ENCODE measurements around the gene ECM1.

Gene ECM1

DNA sequence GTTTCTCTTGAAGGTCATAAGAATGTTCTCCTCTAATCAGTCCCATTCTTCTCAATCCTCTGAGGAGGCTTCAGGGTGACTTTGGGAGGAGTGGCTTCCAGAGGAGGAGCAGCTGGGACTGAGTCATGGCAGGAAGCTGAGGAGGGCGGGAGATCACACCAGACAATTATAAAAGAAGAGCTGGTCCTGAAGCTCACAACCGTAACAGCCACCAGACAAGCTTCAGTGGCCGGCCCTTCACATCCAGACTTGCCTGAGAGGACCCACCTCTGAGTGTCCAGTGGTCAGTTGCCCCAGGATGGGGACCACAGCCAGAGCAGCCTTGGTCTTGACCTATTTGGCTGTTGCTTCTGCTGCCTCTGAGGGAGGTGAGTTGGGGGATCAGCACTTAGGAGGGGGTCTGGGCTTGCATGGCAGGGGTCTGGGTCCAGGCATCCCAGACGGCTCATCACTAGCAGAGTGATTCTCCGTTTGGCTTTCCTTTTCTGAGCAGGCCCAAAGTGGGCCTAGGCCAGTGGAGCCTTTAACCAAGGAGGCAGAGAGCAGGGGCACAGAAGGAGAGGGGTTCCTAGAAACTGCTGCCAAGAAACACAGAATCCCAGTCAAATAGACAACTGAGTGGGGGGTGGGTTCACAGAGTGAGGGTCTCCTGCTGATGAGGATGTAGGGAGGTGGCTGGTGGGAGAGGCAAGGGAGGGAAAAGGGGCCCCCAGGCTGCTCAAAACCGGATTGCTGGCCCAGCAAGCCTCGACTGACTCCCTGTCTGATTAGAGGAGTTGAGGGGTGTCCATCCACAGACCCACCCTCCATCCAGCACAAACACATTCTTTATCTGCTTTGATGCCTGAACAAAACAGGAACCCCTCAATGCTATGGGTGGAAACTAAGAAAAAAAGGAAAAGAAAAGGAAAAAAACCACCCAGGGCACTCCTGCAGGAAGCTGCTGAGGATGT, at the start of gene ECM1:
Gene ECM1, plus strand, starts transcription at position 198 of the 953 bp plus-strand sequence. Its CDS starts 101 bp downstream, at position 299.
- DNase-seq (ENCODE audit: low read depth in 3 of 3): no peak

DNA sequence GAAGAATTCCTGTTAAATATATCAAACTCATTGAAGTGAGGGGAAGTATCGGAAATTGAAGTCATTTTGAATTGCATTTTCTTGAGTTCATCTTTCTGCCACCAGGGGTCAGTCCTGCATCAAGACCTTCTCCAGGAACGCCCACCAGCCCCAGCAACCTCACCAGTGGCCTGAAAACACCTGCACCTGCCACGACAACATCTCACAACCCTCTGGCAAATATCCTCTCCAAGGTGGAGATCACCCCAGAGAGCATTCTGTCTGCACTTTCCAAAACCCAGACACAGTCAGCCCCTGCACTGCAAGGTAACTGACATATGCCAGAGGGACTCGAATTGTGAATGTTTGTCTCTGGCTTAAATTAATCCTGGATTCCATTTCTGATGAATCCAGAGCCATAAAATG, 43.5 kb upstream of the ECM1 start:
- peak; percentile 43 to 73 (median 53) for DNase-seq (ENCODE audit: low read depth in 3 of 3)

DNA sequence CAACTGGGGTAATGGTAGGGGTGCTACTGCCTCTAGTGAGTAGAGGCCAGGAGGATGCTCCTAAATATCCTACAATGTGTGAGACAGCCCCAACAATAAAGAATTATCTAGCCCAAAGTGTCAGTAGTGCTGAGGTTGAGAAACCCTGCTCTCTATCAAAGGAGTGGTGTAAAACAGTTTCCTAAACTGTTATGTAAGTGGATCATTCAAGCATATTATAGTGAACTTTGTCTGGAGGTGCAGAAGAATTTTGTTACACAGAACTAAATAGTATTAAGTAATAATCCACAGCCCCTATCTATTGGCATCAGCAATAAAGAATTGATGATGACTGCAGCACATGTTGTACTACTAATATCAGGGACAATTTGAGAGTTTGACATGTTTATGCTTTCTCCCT, 40.9 kb upstream of the ECM1 start:
- DNase-seq (ENCODE audit: low read depth in 3 of 3): no peak

DNA sequence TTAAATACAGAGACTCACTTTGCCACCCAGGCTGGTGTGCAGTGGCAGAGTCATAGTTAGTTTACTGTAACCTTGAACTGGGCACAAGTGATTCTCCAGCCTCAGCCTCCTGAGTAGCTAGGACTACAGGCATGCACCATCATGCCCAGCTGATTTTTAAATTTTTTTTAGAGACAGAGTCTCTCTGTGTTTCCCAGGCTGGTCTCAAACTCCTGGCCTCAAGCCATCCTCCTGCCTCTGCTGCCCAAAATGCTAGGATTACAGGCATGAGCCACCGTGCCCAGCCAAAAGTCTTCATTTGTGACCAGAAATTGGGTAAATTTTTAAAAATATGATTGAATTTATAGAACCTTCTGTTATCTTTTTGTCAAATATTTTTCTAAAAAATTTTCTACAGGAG, 38.6 kb upstream of the ECM1 start:
- no peak for DNase-seq (ENCODE audit: low read depth in 3 of 3)

DNA sequence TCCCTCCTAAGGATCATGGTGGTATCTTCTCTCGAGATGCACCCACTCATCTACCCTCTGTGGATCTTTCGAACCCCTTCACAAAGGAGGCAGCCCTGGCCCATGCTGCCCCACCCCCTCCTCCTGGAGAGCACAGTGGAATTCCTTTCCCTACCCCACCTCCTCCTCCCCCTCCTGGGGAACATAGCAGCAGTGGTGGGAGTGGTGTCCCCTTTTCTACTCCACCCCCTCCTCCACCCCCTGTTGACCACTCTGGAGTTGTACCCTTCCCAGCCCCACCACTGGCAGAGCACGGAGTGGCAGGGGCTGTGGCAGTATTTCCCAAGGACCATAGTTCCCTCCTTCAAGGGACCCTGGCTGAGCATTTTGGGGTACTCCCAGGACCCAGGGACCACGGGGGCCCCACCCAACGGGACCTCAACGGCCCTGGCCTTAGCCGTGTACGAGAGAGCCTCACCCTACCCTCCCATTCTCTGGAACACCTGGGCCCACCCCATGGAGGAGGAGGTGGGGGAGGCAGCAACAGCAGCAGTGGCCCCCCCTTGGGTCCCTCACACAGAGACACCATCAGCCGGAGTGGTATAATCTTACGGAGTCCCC, 35.2 kb upstream of the ECM1 start:
- no peak for DNase-seq (ENCODE audit: low read depth in 3 of 3)

DNA sequence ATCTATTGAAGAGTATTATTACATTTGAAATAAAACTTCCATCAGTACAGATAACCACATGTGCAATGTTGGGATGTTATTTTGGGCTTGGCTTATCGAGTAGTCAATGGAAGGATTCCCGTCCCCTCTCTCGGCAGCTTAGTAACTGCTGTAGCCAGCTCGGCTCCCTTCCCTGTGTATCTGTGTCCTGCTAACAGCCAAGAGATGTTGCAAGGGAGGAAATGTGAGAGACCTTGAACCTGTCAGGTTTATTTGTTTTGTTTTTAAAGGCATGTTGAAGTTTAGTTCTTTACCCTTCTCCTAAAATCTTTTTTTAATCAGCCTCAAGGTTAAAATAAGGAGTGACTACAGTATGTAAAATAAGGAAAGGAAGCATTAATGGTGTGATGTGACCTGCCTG, 34.2 kb upstream of the ECM1 start:
- no peak for DNase-seq (ENCODE audit: low read depth in 3 of 3)

DNA sequence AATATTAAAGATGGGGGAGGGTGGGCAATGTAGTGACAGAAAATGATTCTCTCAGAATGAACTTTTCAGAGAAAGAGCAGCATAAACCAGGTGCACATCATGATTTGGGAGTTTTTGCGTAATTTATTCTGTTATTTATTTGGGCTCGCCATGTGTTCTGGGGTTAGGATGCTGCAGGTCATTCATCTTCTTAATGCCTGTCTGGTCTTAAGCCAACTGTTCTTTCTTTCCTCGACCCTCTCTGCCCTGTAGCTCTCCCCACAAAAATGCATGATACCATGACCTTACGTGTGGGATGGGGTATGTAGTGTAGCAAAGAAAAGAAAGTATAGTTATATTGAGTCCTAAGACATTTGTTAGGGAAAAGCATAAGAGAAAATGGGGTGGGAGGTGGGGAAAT, 33.0 kb upstream of the ECM1 start:
- no peak for DNase-seq (ENCODE audit: low read depth in 3 of 3)

DNA sequence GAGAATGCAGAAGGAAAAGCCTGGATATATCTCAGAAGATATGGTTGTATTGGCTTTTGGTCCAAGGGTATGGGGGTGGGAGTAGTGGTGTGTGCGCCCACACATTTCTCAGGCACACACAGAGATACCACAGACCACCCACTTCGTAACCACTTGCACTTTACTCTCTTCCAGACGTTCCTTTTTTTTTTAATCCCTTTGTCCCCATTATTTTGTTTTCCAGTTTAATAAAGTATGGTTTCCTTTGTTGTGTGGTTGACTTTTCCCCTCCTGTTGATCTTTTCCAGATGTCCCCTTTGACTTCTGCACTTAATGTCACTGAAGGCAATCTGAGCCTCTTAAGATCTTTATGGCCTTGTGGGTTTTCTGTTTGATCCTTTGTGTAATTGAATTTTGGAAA, 31.2 kb upstream of the ECM1 start:
- DNase-seq (ENCODE audit: low read depth in 3 of 3): no peak

DNA sequence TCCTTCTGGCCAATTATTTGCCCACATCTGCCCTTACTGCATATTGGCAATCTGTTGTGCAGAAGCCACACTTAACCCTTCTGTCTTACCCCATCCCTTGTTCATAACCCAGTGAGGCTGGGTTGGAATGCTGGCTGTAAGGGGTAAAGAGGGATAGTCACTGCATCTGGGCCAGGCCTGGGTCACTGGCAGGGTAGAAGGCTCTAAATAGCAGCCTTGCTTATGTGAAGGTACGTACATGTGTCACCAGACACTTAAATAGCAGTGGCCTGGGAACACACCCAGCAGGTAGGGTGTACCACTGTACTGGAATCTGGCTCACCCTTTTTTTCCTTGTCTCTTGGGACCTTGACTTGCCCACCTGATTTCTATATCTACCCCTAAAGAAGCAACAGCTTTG, 30.6 kb upstream of the ECM1 start:
- DNase-seq (ENCODE audit: low read depth in 3 of 3): no peak

DNA sequence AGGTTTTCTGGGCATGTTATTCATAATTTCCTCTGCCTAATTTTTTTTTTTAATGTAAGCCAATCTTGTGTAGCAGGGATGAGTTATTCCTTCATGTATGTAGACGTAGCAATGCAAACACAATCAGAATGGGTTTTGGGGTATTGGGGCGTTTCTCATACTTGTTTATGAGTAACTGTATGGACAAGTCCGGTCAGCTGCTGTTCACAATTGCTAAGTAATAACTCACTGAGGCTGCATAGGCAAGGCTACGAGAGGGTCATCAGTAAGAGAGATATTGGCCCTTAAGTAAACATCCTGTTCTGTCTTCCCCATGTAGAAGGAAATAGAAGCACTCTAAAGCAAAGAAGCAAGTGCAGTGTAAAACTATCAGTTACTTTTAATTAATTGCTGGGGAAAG, 30.2 kb upstream of the ECM1 start:
- no peak for DNase-seq (ENCODE audit: low read depth in 3 of 3)

DNA sequence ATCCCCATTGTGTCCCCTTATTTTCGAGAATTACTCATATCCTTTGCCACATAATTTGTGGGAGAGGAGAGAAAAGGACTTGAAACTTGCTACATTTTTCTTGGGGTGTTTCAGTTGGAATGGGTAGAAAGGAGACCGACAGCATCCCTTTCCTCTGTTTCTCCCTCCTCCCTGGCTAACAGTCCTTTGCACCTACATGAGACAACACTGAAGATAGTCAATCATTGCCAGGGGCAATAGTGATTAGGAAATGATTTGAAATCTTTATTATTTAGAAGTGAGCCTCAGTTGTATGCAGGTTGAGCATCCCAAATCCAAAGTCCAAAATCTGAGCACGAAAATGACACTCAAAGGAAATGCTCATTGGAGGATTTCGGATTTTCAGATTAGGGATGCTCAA, 28.5 kb upstream of the ECM1 start:
- no peak for DNase-seq (ENCODE audit: low read depth in 3 of 3)

DNA sequence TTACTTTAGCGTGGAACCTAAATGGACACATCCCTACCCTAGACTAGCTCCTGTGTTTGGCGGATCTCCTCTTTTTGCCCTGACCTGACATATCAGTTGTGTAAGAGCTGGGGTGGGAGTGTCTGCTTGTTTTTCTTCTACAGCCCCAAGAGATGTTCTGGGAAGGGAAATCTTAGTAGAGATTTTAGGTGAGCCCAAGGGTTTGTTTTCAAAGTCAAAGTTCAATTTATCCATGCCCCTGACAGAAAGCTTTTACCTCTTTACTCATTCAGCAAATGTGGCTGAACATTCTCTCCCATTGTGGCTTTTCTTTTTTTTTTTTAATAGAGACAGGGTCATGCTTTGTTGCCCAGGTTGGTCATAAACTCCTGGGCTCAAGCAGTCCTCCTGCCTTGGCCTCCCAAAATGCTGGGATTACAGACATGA, 28.0 kb upstream of the ECM1 start:
- no peak for DNase-seq (ENCODE audit: low read depth in 3 of 3)

DNA sequence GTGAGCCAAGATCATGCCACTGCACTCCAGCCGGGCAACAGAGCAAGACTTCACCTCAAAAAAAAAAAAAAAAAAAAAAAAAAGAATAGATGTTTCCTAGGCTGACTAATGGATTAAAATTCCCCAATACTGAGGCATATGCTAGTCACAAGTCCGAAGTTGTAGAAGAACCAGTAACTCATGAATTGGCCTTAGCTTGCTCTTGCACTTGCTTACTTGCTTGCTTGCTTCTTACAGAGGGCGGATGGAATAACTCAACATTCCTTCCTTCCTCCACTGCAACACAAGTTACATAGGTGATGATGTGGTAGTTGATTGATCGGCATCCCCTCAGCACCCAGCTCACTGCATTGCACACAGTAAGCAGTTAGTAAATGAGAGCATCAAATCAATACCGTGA, 23.5 kb upstream of the ECM1 start:
- no peak for DNase-seq (ENCODE audit: low read depth in 3 of 3)

DNA sequence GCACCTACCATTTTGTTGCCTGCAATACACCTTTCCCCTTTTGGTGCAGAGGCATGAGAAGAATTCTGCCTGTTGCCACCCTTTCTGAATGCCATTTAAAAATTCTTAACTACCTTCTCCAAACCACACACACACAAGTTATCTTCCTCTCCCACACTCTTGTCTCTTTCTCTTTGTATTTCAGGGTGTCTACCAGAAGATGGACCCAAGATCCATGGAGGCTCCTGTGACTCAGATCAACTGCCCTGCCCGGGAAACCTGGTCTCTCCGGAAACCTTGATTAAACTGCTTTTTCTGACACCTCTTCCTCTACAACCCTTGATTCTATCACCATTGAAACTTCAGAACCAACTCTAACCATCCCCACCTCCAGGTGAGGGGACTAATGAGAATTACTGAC, 23.0 kb upstream of the ECM1 start:
- DNase-seq (ENCODE audit: low read depth in 3 of 3): no peak

DNA sequence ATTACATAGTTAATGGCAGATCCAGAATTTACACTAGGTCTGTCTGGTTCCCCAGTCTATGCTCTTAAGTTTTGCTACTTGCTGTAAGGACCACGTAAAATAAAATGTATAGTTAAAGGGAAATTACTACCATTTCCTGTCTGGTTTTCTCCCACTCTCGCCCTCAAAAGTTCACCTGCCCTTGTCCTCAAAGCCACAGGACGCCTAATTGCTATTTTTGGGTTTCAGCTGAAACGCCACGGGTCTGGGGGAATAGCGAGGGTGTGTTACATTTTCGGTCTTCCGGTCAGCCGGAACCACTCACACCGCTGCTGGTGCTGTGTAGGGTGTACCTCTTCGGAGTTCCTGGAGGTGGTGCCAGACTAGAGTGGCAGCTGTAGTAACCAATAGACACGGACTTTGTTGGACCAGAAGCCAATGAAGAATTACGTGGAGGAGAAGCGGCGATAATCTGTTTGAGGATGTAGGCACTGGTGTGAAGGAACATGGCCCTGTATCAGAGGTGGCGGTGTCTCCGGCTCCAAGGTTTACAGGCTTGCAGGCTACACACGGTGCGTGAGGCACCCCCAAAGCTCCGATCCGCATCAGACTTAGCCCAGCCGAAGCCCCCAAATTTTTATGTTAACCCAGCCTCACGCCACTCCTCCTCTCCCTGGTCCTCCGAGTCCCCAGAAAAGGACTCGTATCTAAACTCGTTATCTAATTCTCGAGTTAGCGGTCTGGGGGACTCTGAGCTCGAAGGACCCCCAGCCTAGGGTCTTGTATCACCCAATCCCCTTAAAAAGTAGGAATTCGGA, 20.7 kb upstream of the ECM1 start, which contains the start of gene TARS2:
Gene TARS2, plus strand, starts transcription at position 454 of the 797 bp plus-strand sequence. Its CDS starts 32 bp downstream, at position 486.
- peak; percentile 92 to 93 (median 93) for DNase-seq (ENCODE audit: low read depth in 3 of 3)

DNA sequence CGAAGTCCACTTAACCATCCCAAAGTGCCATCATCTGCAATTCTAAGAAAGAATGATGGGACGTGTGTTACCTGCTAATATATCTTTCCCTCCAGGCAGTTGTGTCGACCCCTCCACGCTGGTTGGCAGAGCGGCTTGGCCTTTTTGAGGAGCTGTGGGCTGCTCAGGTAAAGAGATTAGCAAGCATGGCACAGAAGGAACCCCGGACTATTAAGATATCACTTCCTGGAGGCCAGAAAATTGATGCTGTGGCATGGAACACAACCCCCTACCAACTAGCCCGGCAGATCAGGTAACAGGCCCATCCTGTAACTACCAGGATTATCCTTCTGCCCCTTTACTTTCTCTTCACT, 20.2 kb upstream of the ECM1 start:
- no peak for DNase-seq (ENCODE audit: low read depth in 3 of 3)

DNA sequence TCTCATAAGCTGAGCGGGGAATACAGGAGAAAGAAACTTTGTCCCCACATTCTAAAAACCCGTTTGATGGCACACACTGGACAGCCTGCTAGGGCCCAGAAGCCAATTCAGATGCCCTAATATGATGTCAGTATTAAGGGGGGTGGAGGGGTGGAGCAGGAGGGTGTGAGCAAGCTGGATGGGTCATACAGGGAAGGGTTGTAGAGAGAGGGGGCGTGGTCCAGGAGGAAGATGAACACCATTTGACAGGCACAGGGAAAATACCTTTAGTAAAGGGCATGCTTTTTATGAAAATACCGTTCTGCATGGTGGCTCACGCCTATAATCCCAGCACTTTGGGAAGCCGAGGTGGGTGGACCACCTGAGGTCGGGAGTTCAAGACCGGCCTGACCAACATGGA, 14.7 kb upstream of the ECM1 start:
- no peak for DNase-seq (ENCODE audit: low read depth in 3 of 3)

DNA sequence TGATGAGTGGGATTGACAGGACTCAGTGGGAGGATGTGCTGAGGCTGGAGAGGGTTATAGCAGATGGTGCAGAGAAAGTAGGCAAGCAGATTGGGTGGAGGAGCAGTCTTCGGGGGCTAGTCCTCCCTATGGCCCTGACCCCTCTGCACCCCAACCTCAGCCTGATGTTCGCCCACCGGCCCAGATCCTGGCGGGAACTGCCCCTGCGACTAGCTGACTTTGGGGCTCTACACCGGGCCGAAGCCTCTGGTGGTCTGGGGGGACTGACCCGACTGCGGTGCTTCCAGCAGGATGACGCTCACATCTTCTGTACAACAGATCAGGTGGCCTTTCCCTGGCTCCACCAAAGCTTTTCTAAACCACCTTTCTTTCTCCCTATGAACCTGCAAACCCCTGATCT, 9.6 kb upstream of the ECM1 start:
- DNase-seq (ENCODE audit: low read depth in 3 of 3): no peak

DNA sequence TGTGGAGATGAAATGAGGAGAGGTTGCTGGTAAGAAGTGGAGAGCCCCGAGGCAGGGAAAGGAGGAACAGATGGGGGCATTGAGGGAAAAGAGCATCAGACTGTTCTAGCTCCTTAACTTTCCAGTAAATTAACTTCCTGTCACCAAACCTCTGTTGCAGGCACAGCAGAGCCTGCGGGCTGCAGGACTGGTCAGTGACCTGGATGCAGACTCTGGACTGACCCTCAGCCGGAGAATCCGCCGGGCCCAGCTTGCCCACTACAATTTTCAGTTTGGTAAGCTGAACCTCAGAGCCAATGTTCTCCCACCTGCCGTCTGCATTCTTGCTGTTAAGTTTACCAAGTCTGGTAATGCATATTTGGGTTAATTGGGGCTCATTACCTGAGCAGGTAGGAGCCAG, 2.5 kb upstream of the ECM1 start:
- DNase-seq (ENCODE audit: low read depth in 3 of 3): no peak

DNA sequence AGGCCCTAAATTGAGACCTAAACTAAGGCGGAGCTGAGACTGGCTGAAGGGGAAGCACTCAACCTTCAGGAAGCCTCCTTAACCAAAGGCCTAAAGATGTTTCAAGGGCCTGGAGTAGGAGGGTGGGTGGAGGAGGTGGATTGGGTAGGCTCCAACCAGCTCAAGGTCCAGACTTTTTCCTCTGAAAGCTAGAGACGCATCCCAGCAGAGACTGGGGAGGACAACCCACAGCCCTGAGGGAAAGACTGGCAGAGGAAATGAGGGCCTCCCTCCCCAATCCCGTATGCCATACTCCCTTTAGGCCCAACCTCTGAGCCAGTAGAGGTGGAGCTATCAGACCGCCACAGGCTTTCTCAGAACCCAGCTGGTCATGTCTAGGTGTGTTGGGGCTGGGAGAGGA, 1.1 kb downstream of the ECM1 start:
- DNase-seq (ENCODE audit: low read depth in 3 of 3): no peak

DNA sequence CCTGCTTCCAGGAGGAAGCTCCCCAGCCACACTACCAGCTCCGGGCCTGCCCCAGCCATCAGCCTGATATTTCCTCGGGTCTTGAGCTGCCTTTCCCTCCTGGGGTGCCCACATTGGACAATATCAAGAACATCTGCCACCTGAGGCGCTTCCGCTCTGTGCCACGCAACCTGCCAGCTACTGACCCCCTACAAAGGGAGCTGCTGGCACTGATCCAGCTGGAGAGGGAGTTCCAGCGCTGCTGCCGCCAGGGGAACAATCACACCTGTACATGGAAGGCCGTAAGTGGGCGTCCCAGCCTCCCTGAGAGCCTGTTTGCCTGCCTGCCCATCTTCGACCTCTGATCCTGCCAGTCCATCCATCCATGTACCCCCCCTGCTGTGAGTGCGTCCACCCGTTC, 3.6 kb downstream of the ECM1 start:
- DNase-seq (ENCODE audit: low read depth in 3 of 3): no peak

DNA sequence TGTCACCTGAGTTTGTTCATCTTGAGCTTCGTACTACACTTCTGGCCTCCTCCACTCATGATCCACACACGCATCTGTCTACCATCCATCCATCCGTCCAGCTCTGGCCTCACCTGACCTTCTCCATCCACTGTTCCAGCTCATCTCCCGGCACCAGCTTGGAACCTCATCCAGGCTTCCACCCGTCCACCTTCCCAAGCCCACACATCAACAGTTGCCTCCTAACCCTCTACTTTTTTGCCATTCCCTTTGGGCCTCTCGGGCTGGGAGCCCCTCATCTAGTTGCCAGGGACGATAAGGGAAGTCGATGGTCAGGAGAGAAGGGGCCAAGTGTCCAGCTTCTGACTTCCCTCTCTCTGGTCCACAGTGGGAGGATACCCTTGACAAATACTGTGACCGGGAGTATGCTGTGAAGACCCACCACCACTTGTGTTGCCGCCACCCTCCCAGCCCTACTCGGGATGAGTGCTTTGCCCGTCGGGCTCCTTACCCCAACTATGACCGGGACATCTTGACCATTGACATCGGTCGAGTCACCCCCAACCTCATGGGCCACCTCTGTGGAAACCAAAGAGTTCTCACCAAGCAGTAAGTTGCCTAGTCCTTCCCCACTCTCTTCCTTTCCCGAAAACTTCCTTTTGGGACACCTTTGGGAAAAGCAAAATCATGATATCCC, 4.2 kb downstream of the ECM1 start:
- no peak for DNase-seq (ENCODE audit: low read depth in 3 of 3)
